Endothelial cell (in vitro differentiated cells): Measurements from ENCODE around the gene R3HCC1L. TPM values are rescaled to one million over a fixed set of nuclear protein-coding genes. Genes with fewer than 3 reads are reported as not detected.

ENCODE experiments used
- DNase-seq: peaks from one replicate; pipeline ENCODE4 v3.0.0; 2021; ENCODE audit warnings: low spot score
- H3K27ac Mint-ChIP-seq: one replicate; pipeline ENCODE4 v1.8.0; 2021; ENCODE audit warnings: mixed read lengths, inconsistent platforms; ENCODE audit not compliant: unreplicated experiment
- H3K27me3 Mint-ChIP-seq: one replicate; pipeline ENCODE4 v1.8.0; 2021; ENCODE audit warnings: mild to moderate bottlenecking, moderate library complexity, mixed read lengths, inconsistent platforms; ENCODE audit not compliant: unreplicated experiment
- H3K36me3 Mint-ChIP-seq: one replicate; pipeline ENCODE4 v1.8.0; 2021; ENCODE audit warnings: mild to moderate bottlenecking, low read depth, mixed read lengths, inconsistent platforms; ENCODE audit not compliant: unreplicated experiment
- H3K4me1 Mint-ChIP-seq: one replicate; pipeline ENCODE4 v1.8.0; 2021; ENCODE audit warnings: mild to moderate bottlenecking, mixed read lengths, inconsistent platforms; ENCODE audit not compliant: unreplicated experiment
- H3K4me3 Mint-ChIP-seq: one replicate; pipeline ENCODE4 v1.8.0; 2021; ENCODE audit warnings: mild to moderate bottlenecking, mixed read lengths, inconsistent platforms; ENCODE audit not compliant: unreplicated experiment
- H3K9me3 Mint-ChIP-seq: one replicate; pipeline ENCODE4 v1.8.0; 2021; ENCODE audit warnings: mixed read lengths, inconsistent platforms; ENCODE audit not compliant: unreplicated experiment
- CTCF ChIP-seq: fragments of 200-600 bp; sonication (generic); IDR thresholded peaks from one replicate; pipeline ENCODE4 v1.5.0; 2021; ENCODE audit warnings: antibody characterized with exemption; ENCODE audit not compliant: unreplicated experiment
- total RNA-seq: library from RNA; stranded (reverse); fragmentation: NEBNext Ultra II Directional; extraction: Animal tissue kit (Norgen Biotek cat#: 25700); gene quantifications from one replicate; pipeline ENCODE4 v1.2.1, GENCODE V29; 2021; ENCODE audit not compliant: unreplicated experiment

R3HCC1L gene
- total RNA-seq, 1 donor from 2014 or later: 21.3 TPM

GRCh38 chr10:98098247-98098646, 36.2 kb upstream of the R3HCC1L start:
- H3K27ac Mint-ChIP-seq: no peak overlapping the region
- H3K4me3 Mint-ChIP-seq: no peak overlapping the region
- no peaks in the 10 kb centered on the region for H3K9me3 Mint-ChIP-seq
- no peak for TF ChIP-seq CTCF
- H3K27me3 Mint-ChIP-seq: peaks cover 3% of the 10 kb centered on the region
- no peak for DNase-seq
- no peaks in the 10 kb centered on the region for H3K36me3 Mint-ChIP-seq
- no peaks in the 10 kb centered on the region for H3K4me1 Mint-ChIP-seq

DNA sequence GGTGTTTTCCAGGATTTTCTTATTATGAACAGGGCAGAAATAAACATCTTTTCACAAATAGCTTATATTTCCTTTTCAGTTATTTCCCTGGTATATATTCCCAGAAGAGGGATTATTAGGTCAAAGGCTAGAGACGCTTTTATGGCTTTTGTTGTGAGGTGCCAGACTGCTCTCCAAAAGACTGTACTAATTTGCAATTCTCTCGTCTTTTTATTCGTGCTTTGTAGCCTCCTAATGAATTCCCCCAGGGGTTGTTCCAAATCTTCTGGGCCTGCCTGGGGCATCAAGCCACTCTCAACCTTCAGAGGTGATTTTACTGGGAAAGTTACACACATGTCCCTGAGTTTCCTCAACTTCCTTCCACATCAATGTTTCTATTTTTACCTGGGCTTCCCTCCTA, 34.0 kb upstream of the R3HCC1L start:
- Mint-ChIP-seq H3K9me3 (no peaks in the 10 kb centered on the region), H3K4me1 (no peaks in the 10 kb centered on the region), H3K27me3 (peaks cover 3% of the 10 kb centered on the region), H3K4me3 (no peak overlapping the region), H3K27ac (no peak overlapping the region), H3K36me3 (no peaks in the 10 kb centered on the region)
- TF ChIP-seq CTCF: no peak
- no peak for DNase-seq

DNA sequence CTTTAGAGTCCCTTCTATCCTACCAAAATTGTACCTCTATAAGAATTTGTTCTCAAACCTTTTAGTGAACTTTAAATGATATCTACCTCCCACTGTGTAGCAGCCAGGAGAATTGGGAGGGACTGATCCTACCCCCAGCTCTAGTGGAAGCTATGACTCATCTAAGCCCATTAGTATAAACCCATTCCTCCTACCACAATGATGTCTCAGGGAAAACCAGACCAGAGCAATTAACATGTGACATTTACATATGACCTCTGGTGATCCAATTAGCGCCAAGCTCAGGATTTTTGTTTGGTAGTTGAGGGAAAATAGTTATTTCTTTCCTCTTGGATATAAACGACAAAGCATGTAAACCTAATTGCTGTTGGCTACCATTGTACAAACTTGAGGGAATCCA, 33.1 kb upstream of the R3HCC1L start:
- DNase-seq: no peak
- no peaks in the 10 kb centered on the region for H3K36me3 Mint-ChIP-seq
- no peaks in the 10 kb centered on the region for H3K9me3 Mint-ChIP-seq
- H3K27me3 Mint-ChIP-seq: peaks cover 3% of the 10 kb centered on the region
- no peak overlapping the region for H3K27ac Mint-ChIP-seq
- no peaks in the 10 kb centered on the region for H3K4me1 Mint-ChIP-seq
- no peak for TF ChIP-seq CTCF
- H3K4me3 Mint-ChIP-seq: no peak overlapping the region

- Mint-ChIP-seq H3K27me3 (no peaks in the 10 kb centered on the region), H3K4me3 (no peak overlapping the region), H3K27ac (no peak overlapping the region), H3K9me3 (no peaks in the 10 kb centered on the region), H3K4me1 (no peaks in the 10 kb centered on the region), H3K36me3 (no peaks in the 10 kb centered on the region)
- no peak for TF ChIP-seq CTCF
- no peak for DNase-seq
These were observed 30.3 kb upstream of the R3HCC1L start for GRCh38 chr10:98104125-98104524.

DNA sequence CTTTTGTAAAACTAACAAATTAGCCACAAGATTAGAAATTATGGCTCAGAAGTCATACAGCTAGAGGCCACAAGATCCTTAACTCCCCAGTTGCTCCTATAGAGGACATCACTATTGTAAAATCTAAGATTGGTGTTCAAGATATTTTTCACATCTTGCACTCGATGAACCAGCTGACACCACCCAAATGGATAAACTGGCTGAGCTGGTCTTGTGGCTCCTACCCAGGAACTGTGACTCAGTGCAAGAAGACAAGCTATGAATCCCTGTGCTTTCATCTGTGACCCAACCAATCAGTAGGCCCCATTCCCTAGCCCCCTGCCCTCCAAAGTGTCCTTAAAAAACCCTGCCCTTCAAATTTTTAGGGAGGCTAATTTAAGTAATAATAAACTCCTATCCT, 27.9 kb upstream of the R3HCC1L start:
- Mint-ChIP-seq H3K4me3 (no peak overlapping the region), H3K36me3 (peaks cover 3% of the 10 kb centered on the region), H3K27ac (no peak overlapping the region), H3K9me3 (no peaks in the 10 kb centered on the region), H3K27me3 (no peaks in the 10 kb centered on the region), H3K4me1 (no peaks in the 10 kb centered on the region)
- no peak for TF ChIP-seq CTCF
- DNase-seq: no peak
